HG02970 (cell line): ENCODE measurements around the gene LNX2.

Source experiments
- ATAC-seq: cut with Tn5 transposase; IDR thresholded peaks from one replicate; pipeline ENCODE4 v1.9.1; 2021; ENCODE audit warnings: mild to moderate bottlenecking, moderate library complexity, moderate number of reproducible peaks; ENCODE audit not compliant: unreplicated experiment, low FRiP score

Gene LNX2

DNA sequence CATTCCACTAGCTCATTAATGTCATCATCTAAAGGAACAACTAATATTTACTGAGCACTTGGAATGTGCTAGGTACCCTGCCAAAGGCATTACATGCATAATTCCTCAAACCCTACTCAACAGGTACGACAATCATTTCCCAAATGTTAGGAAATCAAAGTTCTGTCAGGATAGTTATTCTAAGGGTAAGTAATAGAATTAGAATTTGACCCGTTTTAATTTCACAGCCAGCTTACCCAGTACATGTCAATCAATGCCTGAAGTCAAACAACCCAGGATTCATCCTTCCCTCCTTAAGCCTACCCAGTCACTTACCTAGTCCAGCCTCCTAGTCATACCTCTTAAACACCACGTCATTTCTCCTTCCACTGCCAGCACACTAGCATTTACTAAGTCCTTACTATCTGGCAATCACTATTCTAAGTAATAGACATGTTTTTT lies 2.4 kb downstream of the LNX2 start:
- ATAC-seq: no peak

DNA sequence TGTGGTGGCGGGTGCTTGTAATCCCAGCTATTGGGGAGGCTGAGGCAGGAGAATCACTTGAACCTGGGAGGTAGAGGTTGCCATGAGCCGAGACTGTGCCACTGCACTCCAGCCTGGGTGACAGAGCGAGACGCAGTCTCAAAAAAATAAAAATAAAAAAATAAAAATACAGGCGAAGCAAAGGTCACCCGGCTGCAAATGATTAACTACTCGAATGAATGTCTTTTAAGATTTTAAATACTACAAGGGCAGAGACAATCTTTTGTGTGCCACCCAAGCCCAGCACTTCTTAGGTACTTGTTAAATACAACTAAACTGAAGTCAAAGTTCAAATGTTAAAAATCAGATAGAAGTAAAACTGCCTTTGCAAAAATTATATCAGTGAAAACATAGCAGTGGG lies 6.7 kb downstream of the LNX2 start:
- ATAC-seq: no peak

DNA sequence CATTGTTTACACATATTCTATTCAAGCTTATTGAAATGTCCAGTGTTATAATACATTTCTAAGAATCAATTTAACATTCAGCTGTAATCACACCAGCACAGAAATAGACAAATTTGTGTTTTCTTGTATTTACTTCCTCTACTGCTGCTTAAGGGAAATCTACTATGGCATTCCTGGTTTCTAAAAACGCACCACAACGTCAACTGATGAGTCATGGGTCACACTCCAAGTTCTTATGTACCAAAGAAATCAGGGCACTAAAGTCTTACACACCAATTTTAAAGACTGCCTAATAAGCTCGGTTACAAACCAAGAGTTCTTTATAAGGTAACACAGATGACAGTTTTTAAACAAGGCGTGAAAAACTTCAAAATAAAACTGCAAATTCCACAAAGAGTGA lies 13.2 kb downstream of the LNX2 start:
- no peak for ATAC-seq

DNA sequence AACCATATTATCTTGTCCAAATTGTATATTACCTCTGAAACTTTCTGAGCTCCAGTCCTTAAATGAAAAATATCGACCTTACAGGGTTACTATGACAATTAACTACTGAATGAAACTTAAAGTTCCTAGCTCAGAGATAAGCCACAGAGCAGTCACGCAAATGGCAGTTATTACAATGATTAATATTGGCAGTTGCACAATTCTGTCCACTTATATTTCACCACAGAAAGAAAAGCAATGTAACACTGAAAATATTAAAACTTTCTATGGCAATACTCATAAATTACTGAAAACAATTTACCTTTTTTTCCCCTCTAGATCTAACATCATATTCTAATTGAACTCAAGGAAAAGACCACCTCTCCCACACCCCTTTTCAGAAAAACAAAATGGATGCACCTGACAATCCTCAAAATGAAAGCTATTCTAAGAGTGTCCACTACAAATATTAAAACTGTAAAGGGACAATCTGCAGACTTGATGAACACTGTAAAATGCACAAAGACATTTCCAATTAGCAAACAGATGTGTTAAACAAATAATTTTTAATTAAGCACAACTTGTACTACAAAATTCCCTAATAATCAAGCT lies 14.6 kb downstream of the LNX2 start:
- ATAC-seq: no peak

DNA sequence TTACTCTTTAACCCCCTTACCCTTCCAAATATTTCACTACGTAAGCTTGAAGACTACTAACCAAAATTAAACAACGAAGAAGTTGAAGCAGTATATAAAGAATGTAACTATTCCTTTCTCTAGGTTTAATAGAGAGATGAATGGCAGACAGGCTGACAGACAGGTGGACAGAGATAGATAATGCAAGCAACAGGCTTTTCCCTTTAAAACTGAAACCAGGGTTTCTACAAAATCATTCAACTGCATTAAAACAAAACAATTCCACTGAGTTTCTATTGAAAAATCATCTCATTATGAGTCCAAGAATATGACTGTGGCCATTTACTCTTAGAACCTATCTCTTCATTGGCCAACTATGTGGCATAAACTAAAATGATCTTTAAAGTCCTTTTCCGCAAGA lies 15.2 kb downstream of the LNX2 start:
- ATAC-seq: no peak

DNA sequence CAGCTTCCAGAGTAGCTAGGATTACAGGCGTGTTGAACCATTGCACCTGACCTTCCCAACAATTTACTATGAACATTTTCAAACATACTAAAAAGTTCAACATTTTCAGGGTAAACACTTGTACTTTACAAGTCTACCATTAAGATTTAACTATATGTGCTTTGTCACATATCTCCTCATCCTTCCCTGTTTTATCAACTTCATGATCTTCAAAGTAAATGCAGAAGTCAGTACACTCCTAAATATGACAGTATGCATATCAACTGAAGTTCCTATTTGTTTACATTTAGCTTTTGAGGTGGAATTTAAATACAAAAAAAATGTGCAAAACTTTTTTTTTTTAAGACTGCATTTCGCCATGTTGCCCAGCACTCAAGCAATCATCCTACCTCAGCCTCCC lies 18.5 kb downstream of the LNX2 start:
- ATAC-seq: no peak

DNA sequence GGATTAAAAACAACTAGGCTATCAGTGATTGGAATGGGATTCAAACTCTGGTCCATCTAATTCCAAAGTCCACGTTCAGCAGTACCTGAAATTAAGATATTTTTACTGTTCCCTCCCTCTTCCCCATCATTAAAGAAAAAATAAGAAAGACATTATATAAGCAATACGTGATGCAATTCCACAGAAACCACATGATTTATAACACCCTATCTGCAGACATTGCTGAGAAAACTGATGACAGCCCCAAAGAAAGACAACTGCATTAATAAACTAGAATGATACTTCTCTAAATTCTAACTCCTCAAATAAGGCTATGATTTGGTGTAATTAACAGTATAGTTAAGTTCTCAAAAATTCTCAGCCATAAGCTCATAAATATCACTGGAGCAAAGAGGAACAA lies 19.1 kb downstream of the LNX2 start:
- no peak for ATAC-seq

DNA sequence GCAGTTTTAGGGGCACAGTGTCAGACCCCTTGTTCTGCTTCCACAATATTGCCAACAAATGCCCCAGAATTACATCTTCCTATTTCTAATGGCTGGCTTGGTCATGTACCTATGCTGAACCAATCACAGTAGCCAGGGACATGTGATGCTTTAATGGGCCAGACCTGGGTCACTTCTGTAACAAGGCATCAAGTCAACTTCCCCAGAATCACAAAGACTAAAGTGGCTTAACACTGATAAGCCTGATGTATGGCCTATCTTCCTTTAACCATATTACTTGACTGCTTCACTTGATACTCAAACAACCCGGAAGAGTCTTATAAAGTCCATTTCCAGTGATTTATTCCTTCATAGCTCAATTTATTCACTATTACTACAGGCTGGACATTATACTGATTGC lies 19.6 kb downstream of the LNX2 start:
- ATAC-seq: no peak

DNA sequence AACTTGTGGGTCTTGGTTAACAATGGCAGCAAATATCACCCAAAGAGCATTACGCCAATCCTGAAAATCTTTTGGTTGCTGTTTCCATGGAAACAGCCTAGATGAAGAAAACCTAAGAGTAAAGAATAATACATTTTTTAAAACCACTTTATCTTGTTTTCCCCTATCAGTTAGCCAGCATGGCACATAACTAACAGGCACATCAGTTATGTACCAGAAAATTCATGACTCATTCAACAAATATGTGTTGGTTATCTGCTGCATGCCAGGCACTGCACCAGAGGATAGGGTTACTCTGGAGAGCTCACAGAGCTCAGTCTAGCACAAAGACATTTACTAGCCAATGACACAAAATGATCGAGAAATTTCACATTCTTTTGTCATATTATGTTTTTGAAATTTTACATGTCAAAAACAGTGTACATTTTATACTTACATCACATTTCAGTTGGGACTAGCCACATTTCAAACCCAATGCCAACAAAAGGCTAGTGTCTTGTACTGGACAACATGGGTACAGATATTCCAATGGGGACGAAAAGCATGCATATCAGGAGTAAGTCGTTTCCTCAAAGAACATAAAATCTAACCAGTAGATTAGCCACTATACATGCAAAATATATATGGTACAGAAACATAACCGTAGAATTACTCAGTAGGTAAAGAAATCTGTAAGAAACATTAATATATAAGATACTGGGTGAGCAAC lies 20.3 kb downstream of the LNX2 start:
- ATAC-seq: no peak

DNA sequence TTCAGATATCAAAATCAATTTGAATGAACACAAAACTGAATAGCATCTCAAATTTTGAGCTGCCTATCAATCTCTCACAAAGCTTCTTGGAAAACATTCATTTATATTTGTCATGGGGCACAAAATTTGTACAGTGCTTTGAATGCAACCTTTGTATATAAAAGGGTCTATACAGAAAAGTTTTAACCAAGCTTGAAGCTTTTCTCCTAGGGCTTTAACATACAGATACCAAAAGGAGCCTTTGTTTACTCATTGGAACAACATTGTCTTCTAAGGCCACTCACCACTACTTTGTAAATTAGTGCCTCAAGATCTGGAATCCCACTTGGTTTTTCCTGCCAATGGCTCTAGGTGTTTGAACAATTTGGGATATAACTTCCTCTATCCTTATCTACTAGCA lies 21.2 kb downstream of the LNX2 start:
- no peak for ATAC-seq

DNA sequence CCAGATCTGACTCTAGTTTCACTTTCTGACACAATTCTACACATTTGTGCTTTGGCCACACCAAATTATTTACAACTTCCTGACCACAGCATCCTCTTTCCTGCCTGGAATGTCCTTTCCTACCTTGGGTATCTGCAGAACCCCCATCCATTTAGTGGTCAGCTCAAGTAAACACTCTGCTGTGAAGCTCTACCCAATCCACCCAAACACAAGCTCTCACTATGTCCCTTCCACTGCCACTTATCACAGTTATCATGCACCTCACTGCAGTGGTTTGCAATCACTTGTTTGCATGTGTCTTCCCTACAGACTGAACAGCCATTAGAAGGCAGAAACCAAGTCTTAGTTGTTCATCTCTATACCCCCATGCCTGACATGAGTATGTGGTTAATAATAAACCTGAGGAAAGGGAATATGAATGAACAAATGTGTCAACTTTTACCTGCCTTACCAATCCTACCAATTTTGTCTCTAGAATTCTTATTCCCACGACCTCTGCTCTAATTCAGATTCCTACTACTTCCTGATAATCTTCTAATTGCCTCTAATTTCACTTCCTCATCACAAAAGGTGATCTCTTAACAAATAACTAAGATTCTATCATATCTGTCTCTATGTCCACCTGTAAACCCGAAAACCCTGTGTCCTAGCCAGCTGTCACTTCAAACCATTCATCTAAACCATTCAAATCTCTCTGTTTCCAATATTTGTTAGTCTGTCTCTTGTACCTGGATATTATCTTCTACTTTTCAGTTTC lies 25.1 kb downstream of the LNX2 start:
- no peak for ATAC-seq

DNA sequence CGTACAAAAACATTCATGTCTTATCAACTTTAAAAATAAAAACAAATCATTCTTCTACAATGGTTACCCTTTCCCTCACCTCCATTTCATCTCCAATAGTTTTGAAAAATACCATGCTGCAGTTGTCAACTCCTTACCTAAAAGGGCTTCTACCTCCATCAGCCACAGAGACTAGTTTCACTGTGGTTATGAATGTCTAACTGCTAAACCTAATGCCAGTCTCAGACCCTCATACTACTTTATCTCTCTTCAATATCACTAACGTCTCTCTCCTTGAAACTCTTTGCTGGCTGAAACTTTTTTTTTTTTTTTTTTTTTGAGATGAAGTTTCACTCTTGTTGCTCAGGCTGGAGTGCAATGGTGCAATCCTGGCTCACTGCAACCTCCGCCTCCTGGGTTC lies 27.1 kb downstream of the LNX2 start:
- no peak for ATAC-seq

DNA sequence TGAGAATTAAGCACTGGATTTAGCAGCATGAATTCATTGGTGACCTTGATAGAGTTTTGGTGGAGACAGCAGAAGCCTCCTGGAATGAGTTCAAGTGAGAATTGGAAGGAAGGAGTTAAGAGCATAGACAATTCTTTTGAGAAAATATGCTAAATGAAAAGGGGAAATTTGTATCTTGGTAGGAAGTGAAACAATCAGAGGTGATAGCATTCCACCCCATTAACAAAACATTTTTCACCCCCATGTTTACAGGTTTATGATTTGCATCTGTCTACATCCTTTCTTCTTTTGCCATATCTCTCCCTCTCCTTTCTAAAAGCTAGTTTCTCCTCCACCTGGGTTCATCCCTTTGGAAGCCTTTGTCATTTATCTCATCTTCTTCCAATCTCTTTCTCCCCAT lies 27.5 kb downstream of the LNX2 start:
- ATAC-seq: no peak

DNA sequence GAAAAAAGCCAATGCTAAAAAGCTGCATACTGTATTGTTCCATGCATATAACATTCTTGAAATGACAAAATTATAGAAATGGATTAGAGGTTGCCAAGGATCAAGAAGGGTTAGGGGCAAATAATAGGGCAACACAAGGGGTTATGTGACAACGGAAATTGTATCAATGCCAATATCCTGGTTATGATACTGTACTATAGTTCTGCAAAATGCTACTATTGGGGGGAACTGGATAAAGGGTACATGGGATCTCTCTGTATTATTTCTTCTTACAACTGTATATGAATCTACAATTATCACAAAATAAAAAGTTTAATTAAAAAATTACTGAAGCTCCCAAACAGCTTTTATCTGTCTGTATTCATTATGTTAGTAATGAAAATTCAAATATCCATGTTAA lies 31.9 kb downstream of the LNX2 start:
- ATAC-seq: no peak

DNA sequence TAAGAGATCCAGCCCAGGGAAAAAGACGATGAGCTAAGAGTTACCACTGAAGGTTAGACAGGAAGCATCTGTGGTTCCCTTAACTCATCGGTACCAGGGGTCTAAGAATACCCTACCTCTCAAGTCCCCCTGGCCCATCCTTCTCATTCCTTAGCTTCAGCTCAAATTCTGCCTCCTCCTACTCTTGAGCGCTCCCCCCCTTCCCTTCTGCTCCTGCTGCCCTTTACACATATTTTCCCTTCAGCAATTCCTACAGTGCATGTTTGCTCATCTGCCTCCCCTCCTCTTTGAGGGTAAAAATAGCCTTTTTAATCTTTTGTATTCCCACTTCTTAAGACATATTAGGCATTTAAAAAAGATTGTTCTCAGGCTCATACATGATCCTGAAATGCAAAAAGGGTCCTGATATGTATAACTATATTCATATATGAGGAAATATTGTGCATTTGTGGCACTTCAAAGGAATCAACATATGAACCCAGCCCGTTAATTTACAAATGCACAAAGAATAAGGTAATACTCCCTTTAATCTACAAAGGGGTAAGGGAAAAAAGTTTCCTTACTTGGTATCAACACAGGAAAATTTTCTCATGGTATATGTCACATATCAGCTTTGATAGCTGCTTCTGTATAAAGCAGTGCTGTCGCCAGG lies 33.1 kb downstream of the LNX2 start:
- ATAC-seq: no peak

DNA sequence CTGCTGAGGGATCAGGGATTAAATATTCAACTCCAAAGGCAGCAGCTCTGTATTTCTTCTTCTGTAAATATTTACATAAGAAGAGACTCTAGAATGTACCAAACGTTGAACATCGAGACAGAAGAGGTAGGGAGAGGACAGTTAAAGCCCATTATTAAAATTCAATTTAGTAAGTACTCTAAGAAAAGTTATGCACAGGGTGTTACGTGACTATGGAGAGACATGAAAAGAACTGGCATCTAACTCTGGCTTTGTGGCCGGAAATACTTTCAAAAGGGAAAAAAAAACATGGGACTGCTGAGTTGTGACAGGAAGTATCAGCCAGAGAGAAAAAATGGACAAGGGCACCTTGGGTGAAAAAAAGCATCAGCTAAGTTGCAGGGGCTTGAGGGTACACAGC lies 36.7 kb downstream of the LNX2 start:
- no peak for ATAC-seq

DNA sequence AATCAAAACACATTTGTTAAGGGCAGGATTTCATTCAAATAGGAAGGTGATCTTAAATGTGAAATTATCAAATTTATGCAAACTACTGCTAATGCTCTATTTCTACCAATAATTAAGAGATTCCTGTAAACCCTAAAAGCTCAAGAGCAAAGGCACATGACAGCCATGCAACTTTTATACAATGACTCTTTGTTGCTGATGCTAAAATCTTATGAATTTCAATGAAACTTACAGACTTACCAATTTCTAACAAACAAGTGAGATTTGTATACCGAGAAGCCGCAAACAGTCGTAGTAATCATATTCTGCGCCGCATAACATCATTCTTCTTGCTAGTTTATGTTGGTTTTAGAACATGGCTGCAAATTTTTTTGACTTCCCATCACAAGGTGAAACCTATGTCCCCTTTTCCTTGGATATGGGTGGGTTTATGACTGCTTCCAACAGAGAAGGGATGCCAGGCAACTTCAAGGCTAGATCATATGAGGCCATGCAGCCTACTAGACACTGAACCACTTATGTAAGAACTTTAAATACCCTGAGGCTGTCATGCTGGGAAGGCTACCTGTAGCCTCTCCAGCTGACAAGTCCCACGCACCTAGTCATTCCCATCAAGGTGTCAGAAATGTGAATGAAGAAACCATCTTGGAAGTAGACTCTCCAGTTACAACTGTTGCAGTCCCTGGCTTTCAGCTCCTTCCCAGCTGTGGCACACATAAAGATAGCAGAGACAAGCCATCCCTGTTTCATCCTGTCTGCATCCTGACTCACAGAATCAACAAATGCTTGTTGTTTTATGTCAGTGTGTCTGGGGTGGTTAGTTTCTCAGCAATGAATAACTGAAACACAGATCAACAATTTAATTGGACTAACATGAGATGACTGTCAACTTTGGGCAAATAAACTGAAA lies 42.0 kb downstream of the LNX2 start:
- ATAC-seq: no peak

DNA sequence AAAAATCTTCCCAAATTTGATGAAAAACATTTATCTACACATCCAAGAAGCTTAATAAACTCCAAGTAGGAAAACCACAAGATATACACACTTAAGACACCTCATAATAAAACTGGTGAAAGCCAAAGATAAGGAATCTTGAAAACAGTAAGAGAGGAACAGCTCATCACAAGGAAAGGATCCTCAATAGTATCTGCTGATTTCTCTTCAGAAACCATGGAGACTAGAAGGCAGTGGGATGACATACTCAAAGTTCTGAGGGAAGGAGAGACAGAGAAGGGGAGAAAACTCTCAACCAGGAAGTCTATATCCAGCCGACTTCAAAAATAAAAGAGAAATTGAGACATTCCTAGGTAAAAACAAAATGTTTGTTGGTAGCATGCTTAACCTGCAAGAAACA lies 45.7 kb downstream of the LNX2 start:
- ATAC-seq: no peak

DNA sequence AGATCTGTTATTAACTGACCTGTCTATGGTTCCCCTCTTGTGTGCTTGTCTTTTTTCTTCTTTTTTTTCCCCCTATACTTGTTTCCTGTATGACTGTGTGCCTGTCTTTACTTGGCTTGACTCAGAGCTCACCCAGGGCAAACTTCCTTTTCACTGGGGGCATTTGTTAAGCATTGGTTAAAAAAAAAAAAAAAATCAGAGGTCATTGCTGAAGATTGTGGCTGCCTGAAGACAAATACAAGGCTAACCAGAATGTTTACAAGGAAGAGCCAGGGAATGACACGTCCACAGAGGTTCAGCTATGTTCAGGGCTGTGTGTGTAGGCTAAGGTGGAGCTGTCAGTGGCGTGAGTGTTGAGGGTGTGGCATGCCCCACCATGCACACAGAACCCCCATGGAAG lies 47.1 kb downstream of the LNX2 start:
- ATAC-seq: no peak

DNA sequence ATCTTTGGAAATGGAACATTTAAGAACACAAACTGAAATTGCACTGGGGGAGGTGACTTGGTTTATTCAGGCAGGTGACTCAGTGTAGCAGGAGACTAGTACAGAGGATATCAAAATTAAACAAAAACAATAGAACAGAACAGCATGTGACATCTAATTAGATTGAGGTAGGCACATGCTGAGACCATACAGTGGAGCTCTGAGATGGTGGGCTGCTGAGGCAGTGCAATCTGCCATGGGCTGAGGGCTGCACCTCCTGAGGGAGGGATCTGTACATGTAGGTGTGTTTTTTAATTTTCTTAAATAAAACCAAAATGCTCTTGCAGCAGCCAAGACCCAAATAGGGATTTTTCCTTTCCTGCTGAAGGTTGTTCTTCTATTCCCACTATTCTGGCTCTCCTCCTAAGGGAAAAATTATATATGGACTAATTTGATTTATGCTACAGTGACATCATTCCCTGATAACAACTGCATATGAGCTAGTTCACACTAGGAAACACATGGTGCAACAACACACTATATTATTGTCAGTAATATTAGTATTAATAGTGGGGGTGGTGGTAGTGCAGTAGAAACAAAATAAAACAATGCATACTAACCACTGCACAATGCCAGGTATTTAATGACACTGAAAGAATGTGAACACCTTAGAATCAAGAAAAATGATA lies 48.0 kb downstream of the LNX2 start:
- ATAC-seq: no peak
